HepG2 (cell line): ENCODE results near the gene UBL5. TPM values are rescaled to one million over a fixed set of nuclear protein-coding genes. Genes with fewer than 3 reads are reported as not detected.
A peak's percentile ranks its signal among the peaks of the same experiment; 100 is the strongest.

Source experiments
- BCL6 ChIP-seq: IDR thresholded peaks from 2 replicates; pipeline ENCODE4 v1.6.1; 2016; ENCODE audit warnings: missing genetic modification reagents, missing compliant biosample characterization
- BRCA1 ChIP-seq: sonication (generic); formaldehyde crosslinking; IDR thresholded peaks from 2 replicates; pipeline ENCODE4 v1.4.0; 2020; ENCODE audit warnings: missing genetic modification reagents
- HNF4G ChIP-seq, 2 experiments: sonication (generic) in 1 of 2; formaldehyde crosslinking in 1 of 2; IDR thresholded peaks; 2 replicates each; pipeline versions ENCODE4 v1.4.0 to v1.6.1; 2011 to 2020; ENCODE audit warnings: borderline replicate concordance in 2 of 2, low read depth in 2 of 2, mild to moderate bottlenecking in 2 of 2, low read length in 1 of 2, missing genetic modification reagents in 1 of 2, moderate library complexity in 1 of 2
- JUN ChIP-seq: sonication (generic); formaldehyde crosslinking; IDR thresholded peaks from 2 replicates; pipeline ENCODE4 v1.4.0; 2020; ENCODE audit warnings: mild to moderate bottlenecking, missing genetic modification reagents
- KDM3A ChIP-seq: IDR thresholded peaks from 2 replicates; pipeline ENCODE4 v1.6.1; 2018; ENCODE audit warnings: low read depth, missing compliant biosample characterization
- MTF1 ChIP-seq: sonication (generic); formaldehyde crosslinking; IDR thresholded peaks from 2 replicates; pipeline ENCODE4 v1.5.0; 2020; ENCODE audit warnings: missing genetic modification reagents
- NR2F2 ChIP-seq: IDR thresholded peaks from 2 replicates; pipeline ENCODE4 v1.6.1; 2012; ENCODE audit warnings: low read depth, inconsistent platforms, borderline replicate concordance
- POLR2AphosphoS5 ChIP-seq: IDR thresholded peaks from 2 replicates; pipeline ENCODE4 v1.6.1; 2012; ENCODE audit warnings: low read depth, low read length
- RFX3 ChIP-seq: IDR thresholded peaks from 2 replicates; pipeline ENCODE4 v1.6.1; 2016; ENCODE audit warnings: missing biosample characterization, missing genetic modification reagents
- THYN1 ChIP-seq: sonication (generic); formaldehyde crosslinking; IDR thresholded peaks from 2 replicates; pipeline ENCODE4 v1.8.1; 2023; ENCODE audit warnings: low read depth, mild to moderate bottlenecking, moderate library complexity, missing genetic modification reagents, borderline replicate concordance
- ZFP62 ChIP-seq: sonication (generic); formaldehyde crosslinking; IDR thresholded peaks from 2 replicates; pipeline ENCODE4 v1.4.0; 2020; ENCODE audit warnings: missing genetic modification reagents
- ZHX1 ChIP-seq: sonication (generic); formaldehyde crosslinking; IDR thresholded peaks from 2 replicates; pipeline ENCODE4 v1.8.1; 2022; ENCODE audit warnings: low read depth, mild to moderate bottlenecking, missing genetic modification reagents
- ZNF224 ChIP-seq: sonication (generic); formaldehyde crosslinking; IDR thresholded peaks from 2 replicates; pipeline ENCODE4 v1.5.0; 2020; ENCODE audit warnings: mild to moderate bottlenecking, missing genetic modification reagents
- ZNF331 ChIP-seq: sonication (generic); formaldehyde crosslinking; IDR thresholded peaks from 2 replicates; pipeline ENCODE4 v1.4.0; 2020; ENCODE audit warnings: missing genetic modification reagents
- ZNF547 ChIP-seq: sonication (generic); formaldehyde crosslinking; IDR thresholded peaks from 2 replicates; pipeline ENCODE4 v1.5.1; 2020; ENCODE audit warnings: mild to moderate bottlenecking, missing genetic modification reagents
- ZNF782 ChIP-seq: sonication (generic); formaldehyde crosslinking; IDR thresholded peaks from 2 replicates; pipeline ENCODE4 v1.4.0; 2020; ENCODE audit warnings: missing genetic modification reagents, mild to moderate bottlenecking, borderline replicate concordance
- polyA plus RNA-seq, 8 experiments: library from polyadenylated mRNA; depleted of rRNA in 3 of 8; stranded (reverse) in 7 of 8; unstranded in 1 of 8; fragments of >200 nt; fragmentation: Illumina TruSeq in 4 of 8; extraction: Trizol in 4 of 8; gene quantifications; 2 replicates each; pipeline versions ENCODE4 v1.2.1 to v1.2.3, GENCODE V29; 2011 to 2016; ENCODE audit warnings: low read depth in 4 of 8, missing spikeins in 1 of 8, mixed read lengths in 1 of 8; ENCODE audit not compliant: insufficient read depth in 1 of 8
- total RNA-seq, 5 experiments: library from RNA; depleted of rRNA; stranded (reverse); fragments of >200 nt; fragmentation: Illumina TruSeq; extraction: Trizol; gene quantifications; 2 replicates each; pipeline ENCODE4 v1.2.3, GENCODE V29; 2016; ENCODE audit warnings: low read depth in 1 of 5
- TF ChIP-seq, protein P1 (sequence below): sonication (generic); formaldehyde crosslinking; IDR thresholded peaks from 2 replicates; pipeline ENCODE4 v1.4.0; 2020; ENCODE audit warnings: missing genetic modification reagents, borderline replicate concordance
- TF ChIP-seq, protein P2 (sequence below): sonication (generic); formaldehyde crosslinking; IDR thresholded peaks from 2 replicates; pipeline ENCODE4 v1.4.0; 2020; ENCODE audit warnings: mild to moderate bottlenecking, missing genetic modification reagents
- TF ChIP-seq, protein P3 (sequence below): sonication (generic); formaldehyde crosslinking; IDR thresholded peaks from 2 replicates; pipeline ENCODE4 v1.8.0; 2022; ENCODE audit warnings: missing genetic modification reagents, mild to moderate bottlenecking, borderline replicate concordance
- TF ChIP-seq, protein P4 (sequence below): IDR thresholded peaks from 2 replicates; pipeline ENCODE4 v1.6.1; 2018; ENCODE audit warnings: missing genetic modification reagents

Gene UBL5
- total and polyA plus RNA-seq, 2 of the 13 experiments (the other 11 are each of a cell fraction or from before 2014, with no cell fraction given), result 373 to 487 TPM

DNA sequence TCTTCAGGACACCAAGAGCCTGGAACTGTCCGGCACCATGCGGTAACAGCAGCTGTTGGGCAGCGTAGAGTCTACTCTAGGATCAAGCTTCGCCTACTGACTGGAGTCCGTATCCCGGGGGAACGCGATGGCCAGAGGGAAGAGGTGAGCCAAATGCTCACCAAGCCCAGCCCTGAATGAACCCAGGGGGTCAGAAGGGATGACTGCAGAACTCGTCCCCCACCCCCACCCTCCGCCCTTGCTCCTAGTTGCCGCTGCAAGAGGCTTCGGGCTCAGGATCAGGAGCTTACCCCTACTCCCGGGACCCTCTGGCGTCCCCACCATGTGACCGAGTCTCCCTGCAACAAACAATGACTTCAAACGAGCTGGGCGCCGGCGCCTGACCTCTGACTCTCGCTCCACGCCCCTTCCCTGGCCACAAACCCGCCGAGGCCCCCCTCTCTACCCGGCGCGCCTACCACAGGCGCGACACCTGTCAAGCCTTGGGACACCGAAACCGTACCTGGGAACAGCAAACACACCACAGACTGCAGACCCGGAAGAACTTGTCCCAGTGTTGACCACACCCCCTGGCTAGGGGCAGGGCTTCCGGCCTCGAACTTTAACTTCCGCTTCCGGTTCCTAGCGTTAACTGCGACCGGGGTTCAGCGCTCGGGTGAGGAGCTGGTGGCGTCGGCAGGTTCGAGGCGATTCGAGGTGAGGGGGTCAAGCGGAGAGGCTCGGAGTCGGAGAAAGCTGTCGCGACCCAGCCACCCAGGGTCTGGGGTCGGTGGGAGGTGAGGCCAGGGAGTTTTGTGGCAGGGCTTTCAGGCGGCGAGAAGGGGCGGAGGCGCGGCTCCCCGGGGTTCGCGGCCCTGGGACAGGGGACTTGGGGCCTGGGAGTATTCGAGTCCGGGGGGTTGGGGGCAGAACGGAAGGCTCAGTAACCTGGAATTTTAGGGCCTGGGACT, at the start of gene UBL5 (continued):
- TF ChIP-seq, protein P1, sequence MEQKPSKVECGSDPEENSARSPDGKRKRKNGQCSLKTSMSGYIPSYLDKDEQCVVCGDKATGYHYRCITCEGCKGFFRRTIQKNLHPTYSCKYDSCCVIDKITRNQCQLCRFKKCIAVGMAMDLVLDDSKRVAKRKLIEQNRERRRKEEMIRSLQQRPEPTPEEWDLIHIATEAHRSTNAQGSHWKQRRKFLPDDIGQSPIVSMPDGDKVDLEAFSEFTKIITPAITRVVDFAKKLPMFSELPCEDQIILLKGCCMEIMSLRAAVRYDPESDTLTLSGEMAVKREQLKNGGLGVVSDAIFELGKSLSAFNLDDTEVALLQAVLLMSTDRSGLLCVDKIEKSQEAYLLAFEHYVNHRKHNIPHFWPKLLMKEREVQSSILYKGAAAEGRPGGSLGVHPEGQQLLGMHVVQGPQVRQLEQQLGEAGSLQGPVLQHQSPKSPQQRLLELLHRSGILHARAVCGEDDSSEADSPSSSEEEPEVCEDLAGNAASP (CRISPR knock-in tag), result no peak; the same call in none of the 2 replicates
- TF ChIP-seq ZNF782 (peak; percentile 86; the same call in 1 of the 2 replicates), ZFP62 (CRISPR knock-in tag) (no peak), THYN1 (CRISPR knock-in tag) (no peak), ZHX1 (no peak), HNF4G (IDR thresholded peaks at IDR 0.05; ENCODE audit: borderline replicate concordance, low read depth, low read length) (no peak), HNF4G (CRISPR knock-in tag; IDR thresholded peaks at IDR 0.05; ENCODE audit: borderline replicate concordance, low read depth) (no peak), MTF1 (CRISPR knock-in tag) (no peak), NR2F2 (no peak), JUN (CRISPR knock-in tag) (peak; percentile 44; the same call in 1 of the 2 replicates), RFX3 (CRISPR knock-in tag) (0 out of 2 replicates have a peak, but pooled peaks have one; percentile 23), POLR2AphosphoS5 (peak; percentile 98), BRCA1 (CRISPR knock-in tag) (0 out of 2 replicates have a peak, but pooled peaks have one; percentile 23), ZNF547 (no peak; the same call in 1 of the 2 replicates), ZNF331 (CRISPR knock-in tag) (peak; percentile 81), ZNF224 (CRISPR knock-in tag) (0 out of 2 replicates have a peak, but pooled peaks have one; percentile 67), BCL6 (CRISPR knock-in tag) (no peak), KDM3A (CRISPR knock-in tag) (0 out of 2 replicates have a peak, but pooled peaks have one; percentile 63)
- TF ChIP-seq, protein P2, sequence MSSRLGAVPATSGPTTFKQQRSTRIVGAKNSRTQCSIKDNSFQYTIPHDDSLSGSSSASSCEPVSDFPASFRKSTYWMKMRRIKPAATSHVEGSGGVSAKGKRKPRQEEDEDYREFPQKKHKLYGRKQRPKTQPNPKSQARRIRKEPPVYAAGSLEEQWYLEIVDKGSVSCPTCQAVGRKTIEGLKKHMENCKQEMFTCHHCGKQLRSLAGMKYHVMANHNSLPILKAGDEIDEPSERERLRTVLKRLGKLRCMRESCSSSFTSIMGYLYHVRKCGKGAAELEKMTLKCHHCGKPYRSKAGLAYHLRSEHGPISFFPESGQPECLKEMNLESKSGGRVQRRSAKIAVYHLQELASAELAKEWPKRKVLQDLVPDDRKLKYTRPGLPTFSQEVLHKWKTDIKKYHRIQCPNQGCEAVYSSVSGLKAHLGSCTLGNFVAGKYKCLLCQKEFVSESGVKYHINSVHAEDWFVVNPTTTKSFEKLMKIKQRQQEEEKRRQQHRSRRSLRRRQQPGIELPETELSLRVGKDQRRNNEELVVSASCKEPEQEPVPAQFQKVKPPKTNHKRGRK (CRISPR knock-in tag), result no peak
- TF ChIP-seq, protein P3, sequence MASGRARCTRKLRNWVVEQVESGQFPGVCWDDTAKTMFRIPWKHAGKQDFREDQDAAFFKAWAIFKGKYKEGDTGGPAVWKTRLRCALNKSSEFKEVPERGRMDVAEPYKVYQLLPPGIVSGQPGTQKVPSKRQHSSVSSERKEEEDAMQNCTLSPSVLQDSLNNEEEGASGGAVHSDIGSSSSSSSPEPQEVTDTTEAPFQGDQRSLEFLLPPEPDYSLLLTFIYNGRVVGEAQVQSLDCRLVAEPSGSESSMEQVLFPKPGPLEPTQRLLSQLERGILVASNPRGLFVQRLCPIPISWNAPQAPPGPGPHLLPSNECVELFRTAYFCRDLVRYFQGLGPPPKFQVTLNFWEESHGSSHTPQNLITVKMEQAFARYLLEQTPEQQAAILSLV (CRISPR knock-in tag), result peak; percentile 62; the same call in 1 of the 2 replicates
- TF ChIP-seq, protein P4, sequence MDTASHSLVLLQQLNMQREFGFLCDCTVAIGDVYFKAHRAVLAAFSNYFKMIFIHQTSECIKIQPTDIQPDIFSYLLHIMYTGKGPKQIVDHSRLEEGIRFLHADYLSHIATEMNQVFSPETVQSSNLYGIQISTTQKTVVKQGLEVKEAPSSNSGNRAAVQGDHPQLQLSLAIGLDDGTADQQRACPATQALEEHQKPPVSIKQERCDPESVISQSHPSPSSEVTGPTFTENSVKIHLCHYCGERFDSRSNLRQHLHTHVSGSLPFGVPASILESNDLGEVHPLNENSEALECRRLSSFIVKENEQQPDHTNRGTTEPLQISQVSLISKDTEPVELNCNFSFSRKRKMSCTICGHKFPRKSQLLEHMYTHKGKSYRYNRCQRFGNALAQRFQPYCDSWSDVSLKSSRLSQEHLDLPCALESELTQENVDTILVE (CRISPR knock-in tag), result peak; percentile 77
